GM10266 (cell line): ENCODE measurements around the gene SDC3.

Experiments
- DNase-seq: peaks from one replicate; pipeline ENCODE4 v3.0.0; 2012; ENCODE audit errors: extremely low spot score
- CTCF ChIP-seq: IDR thresholded peaks from 2 replicates; pipeline ENCODE4 v1.5.1; 2012; ENCODE audit warnings: mild to moderate bottlenecking, low read depth; ENCODE audit not compliant: control insufficient read depth, insufficient read depth; ENCODE audit errors: missing control alignments

The SDC3 gene

GRCh38 chr1:30886710-30887428 is 21.7 kb downstream of the SDC3 start:
- TF ChIP-seq CTCF: no peak
- no peak for DNase-seq

GRCh38 chr1:30885570-30886522 is 22.7 kb downstream of the SDC3 start:
- TF ChIP-seq CTCF: no peak
- DNase-seq: no peak

GRCh38 chr1:30884723-30885122 is 23.8 kb downstream of the SDC3 start:
- DNase-seq: no peak
- no peak for TF ChIP-seq CTCF

- no peak for TF ChIP-seq CTCF
- DNase-seq: no peak
Observed at GRCh38 chr1:30883389-30884172, 25.0 kb downstream of the SDC3 start.

GRCh38 chr1:30882678-30883388 is 25.7 kb downstream of the SDC3 start:
- no peak for TF ChIP-seq CTCF
- DNase-seq: no peak

- DNase-seq: peak; percentile 59
- TF ChIP-seq CTCF: no peak
Observed at GRCh38 chr1:30881319-30882181, 27.0 kb downstream of the SDC3 start.
